OCI-LY1 (cell line): ENCODE results near the gene IL24.

Source experiments
- H2AFZ ChIP-seq: fragments of 200-600 bp; sonication (generic), shearing (Covaris generic); 2 replicates; pipeline ENCODE4 v1.6.0; 2014; ENCODE audit warnings: antibody characterized with exemption, mild to moderate bottlenecking, low read length
- H3F3A ChIP-seq: fragments of 200-600 bp; sonication (generic), shearing (Covaris generic); 2 replicates; pipeline ENCODE4 v1.6.0; 2014; ENCODE audit warnings: mild to moderate bottlenecking, antibody characterized with exemption, low read length, moderate library complexity; ENCODE audit not compliant: insufficient read depth
- H3K27ac ChIP-seq: fragments of 200-600 bp; sonication (generic); 2 replicates; pipeline ENCODE4 v1.5.1; 2014; ENCODE audit warnings: low read length, mixed run types, mild to moderate bottlenecking, low read depth; ENCODE audit not compliant: poor library complexity, severe bottlenecking
- H3K27me3 ChIP-seq: fragments of 200-600 bp; sonication (generic); 2 replicates; pipeline ENCODE4 v1.6.0; 2014; ENCODE audit warnings: antibody characterized with exemption, mild to moderate bottlenecking, low read length, moderate library complexity; ENCODE audit not compliant: insufficient read depth
- H3K36me3 ChIP-seq: fragments of 200-600 bp; sonication (generic); 2 replicates; pipeline ENCODE4 v1.6.1; 2014; ENCODE audit warnings: mild to moderate bottlenecking, antibody characterized with exemption, low read length, moderate library complexity, mixed read lengths; ENCODE audit not compliant: insufficient read depth
- H3K4me1 ChIP-seq: fragments of 200-600 bp; sonication (generic); 2 replicates; pipeline ENCODE4 v1.5.1; 2014; ENCODE audit warnings: mild to moderate bottlenecking, low read length, moderate library complexity; ENCODE audit not compliant: insufficient read depth, severe bottlenecking
- H3K4me2 ChIP-seq: fragments of 200-600 bp; sonication (generic), shearing (Covaris generic); 2 replicates; pipeline ENCODE4 v1.6.1; 2014; ENCODE audit warnings: low read length
- H3K4me3 ChIP-seq: fragments of 200-600 bp; sonication (generic); 2 replicates; pipeline ENCODE4 v1.5.1; 2014; ENCODE audit warnings: low read length, low read depth, mild to moderate bottlenecking, mixed read lengths; ENCODE audit not compliant: poor library complexity, severe bottlenecking
- H3K79me2 ChIP-seq: fragments of 200-600 bp; shearing (Covaris generic); 2 replicates; pipeline ENCODE4 v1.6.1; 2016; ENCODE audit warnings: mixed run types, low read length, mixed read lengths; ENCODE audit not compliant: insufficient read depth
- H3K9ac ChIP-seq: fragments of 200-600 bp; sonication (generic), shearing (Covaris generic); 2 replicates; pipeline ENCODE4 v1.6.1; 2014; ENCODE audit warnings: mild to moderate bottlenecking, low read length, mixed read lengths
- H3K9me2 ChIP-seq: fragments of 200-600 bp; sonication (generic), shearing (Covaris generic); 2 replicates; pipeline ENCODE4 v1.6.1; 2014; ENCODE audit warnings: low read depth, mild to moderate bottlenecking, low read length, mixed read lengths
- H3K9me3 ChIP-seq: fragments of 200-600 bp; shearing (Covaris generic); 2 replicates; pipeline ENCODE4 v1.6.1; 2014; ENCODE audit warnings: low read length, mixed read lengths
- H4K20me1 ChIP-seq: fragments of 200-600 bp; sonication (generic), shearing (Covaris generic); 2 replicates; pipeline ENCODE4 v1.6.0; 2016; ENCODE audit warnings: mild to moderate bottlenecking, low read length; ENCODE audit not compliant: insufficient read depth
- CTCF ChIP-seq: fragments of 200-600 bp; sonication (generic), shearing (Covaris generic); IDR thresholded peaks from 2 replicates; pipeline ENCODE4 v1.5.1; 2017; ENCODE audit warnings: mild to moderate bottlenecking, antibody characterized with exemption, low read length, moderate library complexity, mixed read lengths
- EZH2 ChIP-seq: fragments of 200-600 bp; sonication (generic), shearing (Covaris generic); IDR thresholded peaks from 2 replicates; pipeline ENCODE4 v1.8.0; 2017; ENCODE audit warnings: borderline replicate concordance, mixed run types, mild to moderate bottlenecking, antibody characterized with exemption, low read length, moderate library complexity, mixed read lengths

Gene IL24

GRCh38 chr1:206924592-206925105 lies 27.4 kb downstream of the IL24 start:
- Histone ChIP-seq H3K27ac (peak overlapping the region; percentile 93), H3K36me3 (no peaks in the 10 kb centered on the region), H4K20me1 (no peaks in the 10 kb centered on the region), H3K27me3 (no peaks in the 10 kb centered on the region), H3K4me1 (peaks cover 44% of the 10 kb centered on the region), H3K9me3 (no peaks in the 10 kb centered on the region), H3K9me2 (no peaks in the 10 kb centered on the region), H3K79me2 (no peaks in the 10 kb centered on the region), H3K4me3 (no peak overlapping the region), H3K9ac (no peak overlapping the region; the same call in 1 of the 2 replicates), H3K4me2 (peak overlapping the region; percentile 40), H2AFZ (no peak overlapping the region), H3F3A (no peaks in the 10 kb centered on the region; the same call in 1 of the 2 replicates)
- no peak for TF ChIP-seq EZH2
- TF ChIP-seq CTCF = no peak

GRCh38 chr1:206925106-206925736 lies 28.0 kb downstream of the IL24 start:
- TF ChIP-seq EZH2 = no peak
- 0 out of 2 replicates have a peak, but pooled peaks have one; percentile 32 for TF ChIP-seq CTCF
- no peaks in the 10 kb centered on the region for H3K36me3 ChIP-seq
- H3K4me3 ChIP-seq = no peak overlapping the region
- no peaks in the 10 kb centered on the region for H3K9me3 ChIP-seq
- no peaks in the 10 kb centered on the region for H4K20me1 ChIP-seq
- peak overlapping the region; percentile 40 for H3K4me2 ChIP-seq
- H3K27ac ChIP-seq = peak overlapping the region; percentile 93
- no peaks in the 10 kb centered on the region for H3K27me3 ChIP-seq
- no peaks in the 10 kb centered on the region for H3K9me2 ChIP-seq
- no peaks in the 10 kb centered on the region for H3K79me2 ChIP-seq
- H3K9ac ChIP-seq = no peak overlapping the region; the same call in 1 of the 2 replicates
- no peak overlapping the region for H2AFZ ChIP-seq
- H3K4me1 ChIP-seq = peaks cover 50% of the 10 kb centered on the region
- H3F3A ChIP-seq = no peaks in the 10 kb centered on the region; the same call in 1 of the 2 replicates

- no peak for TF ChIP-seq EZH2
- no peak for TF ChIP-seq CTCF
- peaks cover 57% of the 10 kb centered on the region for H3K4me1 ChIP-seq
Observed at GRCh38 chr1:206926286-206926685, 29.0 kb downstream of the IL24 start.

More at GRCh38 chr1:206926286-206926685, 29.0 kb downstream of the IL24 start:
- Histone ChIP-seq H3K9me3 (no peaks in the 10 kb centered on the region), H3K36me3 (no peaks in the 10 kb centered on the region), H3K4me2 (no peak overlapping the region), H4K20me1 (no peaks in the 10 kb centered on the region), H3K9ac (no peak overlapping the region), H3K4me3 (no peak overlapping the region), H3K79me2 (no peaks in the 10 kb centered on the region), H2AFZ (no peak overlapping the region), H3F3A (no peaks in the 10 kb centered on the region; the same call in 1 of the 2 replicates), H3K27me3 (no peaks in the 10 kb centered on the region), H3K9me2 (no peaks in the 10 kb centered on the region), H3K27ac (no peak overlapping the region)
